Measurements from ENCODE around the gene P2RX7.
"Not testable (repeated sequence)": the region's sequence is repeated elsewhere in the genome, so short reads cannot be mapped to it uniquely, and the experiment has no call there.

Gene P2RX7

GRCh38 chr12:121202407-121203355 lies 70.0 kb downstream of the P2RX7 start:
- DNase-seq (ENCODE audit: extremely low read depth in 1 of 2, low read depth in 1 of 2) = no peak

- no peak for DNase-seq (ENCODE audit: extremely low read depth in 1 of 2, low read depth in 1 of 2)
Measured at GRCh38 chr12:121203482-121203881, 70.8 kb downstream of the P2RX7 start.

DNA sequence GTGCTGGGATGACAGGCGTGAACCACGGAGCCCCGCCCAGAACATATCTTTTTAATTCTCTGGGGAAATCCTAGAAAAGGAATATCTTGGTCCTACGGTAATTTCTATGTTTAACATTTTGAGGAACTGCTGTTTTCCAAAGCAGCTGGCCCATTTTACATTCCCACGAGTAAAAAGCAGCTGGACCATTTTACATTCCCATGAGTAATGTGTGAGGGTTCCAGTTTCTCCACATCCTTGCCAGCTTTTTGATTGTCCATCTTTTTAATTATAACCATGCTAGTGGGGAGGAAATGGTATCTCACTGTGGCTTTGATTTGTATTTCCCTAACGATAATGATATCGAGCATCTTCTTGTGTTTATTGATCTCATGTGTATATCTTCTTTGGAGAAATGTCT lies 72.8 kb downstream of the P2RX7 start:
- no peak for DNase-seq (ENCODE audit: extremely low read depth in 1 of 2, low read depth in 1 of 2)

- not testable (repeated sequence) for DNase-seq (ENCODE audit: extremely low read depth in 1 of 2, low read depth in 1 of 2)
Measured at GRCh38 chr12:121208571-121208970, 75.9 kb downstream of the P2RX7 start.

GRCh38 chr12:121209221-121209620 lies 76.5 kb downstream of the P2RX7 start:
- DNase-seq (ENCODE audit: extremely low read depth in 1 of 2, low read depth in 1 of 2) = no peak

DNA sequence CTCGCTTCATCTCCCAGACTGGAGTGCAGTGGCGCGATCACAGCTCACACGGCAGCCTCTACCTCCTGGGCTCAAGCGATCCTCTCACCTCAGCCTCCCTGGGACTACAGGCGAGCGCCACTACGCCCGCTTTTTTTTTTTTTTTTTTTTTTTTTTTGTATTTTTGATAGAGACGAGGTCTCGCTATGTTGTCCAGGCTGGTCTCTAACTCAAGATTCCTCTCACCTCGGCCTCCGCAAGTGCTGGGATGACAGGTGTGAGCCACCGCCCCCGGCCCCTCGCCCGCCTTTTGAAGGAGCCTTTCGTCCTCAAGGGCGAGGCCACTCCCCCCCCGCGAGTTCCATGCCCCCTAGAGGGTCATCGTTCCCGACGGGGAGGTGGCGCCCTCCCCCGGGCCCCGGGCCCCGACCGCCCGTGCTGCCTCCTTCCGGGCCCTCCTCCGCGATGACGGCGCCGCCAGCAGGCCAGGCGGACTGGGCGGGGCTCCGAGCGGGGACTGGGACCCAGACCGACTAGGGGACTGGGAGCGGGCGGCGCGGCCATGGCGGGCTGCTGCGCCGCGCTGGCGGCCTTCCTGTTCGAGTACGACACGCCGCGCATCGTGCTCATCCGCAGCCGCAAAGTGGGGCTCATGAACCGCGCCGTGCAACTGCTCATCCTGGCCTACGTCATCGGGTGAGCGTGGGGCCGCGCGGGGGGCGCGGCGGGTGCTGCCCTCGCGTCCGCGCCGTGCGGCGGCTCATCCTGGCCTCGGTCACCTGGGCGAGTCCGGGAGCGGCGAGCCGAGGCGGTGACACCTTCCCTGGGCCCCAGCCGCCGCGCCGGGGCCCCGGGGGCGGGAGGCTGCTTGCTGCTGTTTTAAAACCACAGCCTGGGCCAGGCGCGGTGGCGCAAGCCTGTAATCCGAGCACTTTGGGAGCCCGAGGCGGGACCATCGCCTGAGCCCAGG lies 77.2 kb downstream of the P2RX7 start, which contains the start of gene P2RX4:
Gene P2RX4 (plus strand): TSS at position 506 of the 949 bp plus-strand sequence. CDS start 36 bp downstream, at position 542.
- DNase-seq (ENCODE audit: extremely low read depth in 1 of 2, low read depth in 1 of 2) = peak; percentile 81 to 84

GRCh38 chr12:121212875-121213274 lies 80.2 kb downstream of the P2RX7 start:
- no peak for DNase-seq (ENCODE audit: extremely low read depth in 1 of 2, low read depth in 1 of 2)

GRCh38 chr12:121214166-121214777 lies 81.6 kb downstream of the P2RX7 start:
- no peak for DNase-seq (ENCODE audit: extremely low read depth in 1 of 2, low read depth in 1 of 2)

GRCh38 chr12:121214855-121215745 lies 82.4 kb downstream of the P2RX7 start:
- DNase-seq (ENCODE audit: extremely low read depth in 1 of 2, low read depth in 1 of 2) = no peak

- DNase-seq (ENCODE audit: extremely low read depth in 1 of 2, low read depth in 1 of 2) = no peak
Measured at GRCh38 chr12:121216102-121216501, 83.4 kb downstream of the P2RX7 start.

- DNase-seq (ENCODE audit: extremely low read depth in 1 of 2, low read depth in 1 of 2) = no peak
Measured at GRCh38 chr12:121217063-121217462, 84.4 kb downstream of the P2RX7 start.

- DNase-seq (ENCODE audit: extremely low read depth in 1 of 2, low read depth in 1 of 2) = no peak
Measured at GRCh38 chr12:121217761-121218160, 85.1 kb downstream of the P2RX7 start.

DNA sequence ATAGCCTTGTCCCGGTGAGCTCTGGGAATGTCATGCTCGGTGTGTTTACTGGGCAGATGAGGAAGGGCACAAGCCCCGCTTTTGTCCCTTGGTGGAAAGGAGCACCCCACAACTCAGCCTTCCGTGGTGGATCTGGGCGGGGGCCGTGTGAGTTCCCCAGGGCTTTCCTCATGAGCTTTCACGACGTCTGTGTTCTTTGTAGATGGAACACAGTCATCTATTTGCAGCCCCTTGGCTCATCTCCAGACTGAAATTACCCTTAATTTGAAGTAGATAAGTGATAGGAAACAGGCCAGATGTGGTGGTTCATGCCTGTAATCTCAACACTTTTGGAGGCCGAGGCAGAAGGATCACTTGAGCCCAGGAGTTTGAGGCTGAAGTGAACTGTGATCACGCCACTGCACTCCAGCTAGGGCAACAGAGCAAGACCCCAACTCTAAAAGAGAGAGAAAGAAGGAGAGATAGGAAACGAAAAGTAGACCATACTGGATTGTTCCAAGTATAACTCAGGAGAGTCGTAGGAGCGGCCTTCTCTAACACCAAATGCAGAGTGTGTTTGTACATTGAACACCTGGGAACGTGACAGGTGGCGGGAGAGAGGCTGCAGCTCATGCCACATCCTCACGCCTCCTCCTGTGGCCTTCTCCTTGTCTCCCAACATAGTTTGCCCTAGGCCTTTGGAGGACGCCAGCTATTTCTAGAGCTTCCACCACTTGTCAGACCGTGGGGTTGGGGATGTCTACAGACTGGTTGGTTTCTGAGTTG lies 86.1 kb downstream of the P2RX7 start:
- DNase-seq (ENCODE audit: extremely low read depth in 1 of 2, low read depth in 1 of 2) = no peak

GRCh38 chr12:121219353-121219986 lies 86.8 kb downstream of the P2RX7 start:
- no peak for DNase-seq (ENCODE audit: extremely low read depth in 1 of 2, low read depth in 1 of 2)

- DNase-seq (ENCODE audit: extremely low read depth in 1 of 2, low read depth in 1 of 2) = no peak
Measured at GRCh38 chr12:121222847-121223246, 90.2 kb downstream of the P2RX7 start.

DNA sequence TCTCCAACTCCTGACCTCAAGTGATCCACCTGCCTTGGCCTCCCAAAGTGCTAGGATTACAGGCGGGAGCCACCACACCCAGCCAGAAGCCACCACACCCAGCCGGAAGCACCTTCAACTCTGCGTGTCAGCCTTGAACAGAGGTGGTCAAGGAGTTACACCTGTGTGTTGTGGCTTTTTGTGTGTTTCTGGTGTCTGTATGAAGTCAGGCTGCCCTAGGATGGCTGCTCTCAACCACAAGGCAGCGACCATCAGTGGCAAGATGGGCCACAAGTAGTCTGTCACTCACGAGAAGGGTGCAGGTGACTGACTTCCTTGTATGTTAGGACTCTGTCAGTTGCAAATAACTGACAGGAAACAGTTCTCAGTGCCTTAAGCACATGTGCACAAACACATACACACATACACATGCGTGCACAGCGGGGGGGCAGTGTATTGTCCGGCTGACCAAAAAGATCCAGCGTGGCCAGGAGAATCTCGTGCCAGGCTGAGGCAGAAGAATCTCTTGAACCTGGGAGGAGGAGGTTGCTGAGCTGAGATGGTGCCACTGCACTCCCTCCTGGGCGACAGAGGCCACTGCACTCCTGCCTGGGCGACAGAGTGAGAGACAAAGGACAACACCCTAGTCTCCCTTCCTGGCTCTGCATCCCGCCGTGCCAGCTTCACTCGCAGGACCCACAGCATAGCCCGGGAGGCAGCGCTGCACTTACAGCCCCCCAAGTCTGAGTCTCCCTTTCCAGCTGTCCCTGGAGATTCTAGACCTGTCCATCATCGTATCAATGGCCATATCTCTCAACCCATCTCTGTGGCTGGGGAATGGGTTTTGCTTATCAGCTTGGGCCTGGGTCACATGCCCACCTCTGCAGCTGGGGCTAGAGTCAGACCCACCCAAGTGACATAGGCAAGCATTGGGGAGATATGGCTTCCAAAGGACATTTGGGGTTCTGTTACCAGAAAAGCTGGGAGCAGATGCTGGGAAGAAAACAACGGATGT lies 90.9 kb downstream of the P2RX7 start:
- DNase-seq (ENCODE audit: extremely low read depth in 1 of 2, low read depth in 1 of 2) = no peak

DNA sequence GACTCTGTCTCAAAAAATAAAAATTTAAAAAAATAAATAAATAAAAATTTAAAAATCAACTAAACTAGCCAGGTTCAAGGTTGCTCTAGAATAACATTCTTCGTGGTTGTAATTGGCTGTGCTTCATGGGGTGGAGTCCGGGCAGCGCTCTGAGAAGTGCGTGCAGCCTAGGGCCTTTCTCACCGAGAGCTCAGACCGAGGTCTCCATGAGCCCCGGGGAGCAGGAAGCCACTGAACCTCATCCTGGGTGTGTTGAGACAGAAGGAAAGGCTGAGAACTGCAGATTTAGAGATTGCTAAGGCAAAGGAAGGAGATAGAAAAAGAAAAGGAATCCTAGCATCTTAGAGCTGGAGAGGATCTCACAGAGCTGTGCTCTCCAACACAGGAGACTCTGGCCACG lies 91.9 kb downstream of the P2RX7 start:
- DNase-seq (ENCODE audit: extremely low read depth in 1 of 2, low read depth in 1 of 2) = no peak

- DNase-seq (ENCODE audit: extremely low read depth in 1 of 2, low read depth in 1 of 2) = no peak
Measured at GRCh38 chr12:121226399-121226798, 93.7 kb downstream of the P2RX7 start.

All from stimulated activated CD8-positive, alpha-beta memory T cell treated with anti-CD3 and anti-CD28 coated beads, Interleukin-7, amount 100 ng/mL, for 48 hours (primary cell).